HG03520 (cell line): ENCODE results near the gene HMG20B.

Experiments used
- ATAC-seq: cut with Tn5 transposase; IDR thresholded peaks from one replicate; pipeline ENCODE4 v1.9.1; 2021; ENCODE audit warnings: mild to moderate bottlenecking, moderate library complexity; ENCODE audit not compliant: unreplicated experiment

The HMG20B gene

DNA sequence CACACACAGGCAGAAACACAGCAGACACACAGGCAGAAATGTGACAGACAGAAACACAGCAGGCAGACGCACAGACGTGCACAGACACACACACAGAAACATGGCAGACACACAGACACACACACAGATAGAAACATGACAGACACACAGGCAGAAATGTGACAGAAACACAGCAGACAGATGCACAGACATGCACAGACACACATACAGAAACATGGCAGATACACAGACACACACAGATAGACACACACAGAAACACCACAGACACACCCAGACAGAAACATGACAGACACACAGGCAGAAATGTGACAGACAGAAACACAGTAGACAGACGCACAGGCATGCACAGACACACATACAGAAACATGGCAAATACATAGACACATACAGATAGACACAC lies 32.6 kb downstream of the HMG20B start:
- ATAC-seq: no peak

DNA sequence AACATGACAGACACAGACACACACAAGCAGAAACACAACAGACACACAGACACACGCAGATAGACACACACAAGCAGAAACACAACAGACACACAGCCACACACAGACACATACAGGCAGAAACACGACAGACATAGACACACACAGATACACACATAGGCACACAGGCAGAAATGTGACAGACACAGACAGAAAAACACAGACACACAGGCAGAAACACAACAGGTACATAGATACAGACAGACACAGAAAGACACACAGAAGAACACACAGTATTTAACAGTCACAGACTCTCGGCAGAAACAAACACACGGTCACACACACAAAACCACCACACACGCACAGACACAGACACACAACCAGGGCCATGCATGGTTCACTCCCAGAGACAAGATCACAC lies 33.0 kb downstream of the HMG20B start:
- no peak for ATAC-seq

DNA sequence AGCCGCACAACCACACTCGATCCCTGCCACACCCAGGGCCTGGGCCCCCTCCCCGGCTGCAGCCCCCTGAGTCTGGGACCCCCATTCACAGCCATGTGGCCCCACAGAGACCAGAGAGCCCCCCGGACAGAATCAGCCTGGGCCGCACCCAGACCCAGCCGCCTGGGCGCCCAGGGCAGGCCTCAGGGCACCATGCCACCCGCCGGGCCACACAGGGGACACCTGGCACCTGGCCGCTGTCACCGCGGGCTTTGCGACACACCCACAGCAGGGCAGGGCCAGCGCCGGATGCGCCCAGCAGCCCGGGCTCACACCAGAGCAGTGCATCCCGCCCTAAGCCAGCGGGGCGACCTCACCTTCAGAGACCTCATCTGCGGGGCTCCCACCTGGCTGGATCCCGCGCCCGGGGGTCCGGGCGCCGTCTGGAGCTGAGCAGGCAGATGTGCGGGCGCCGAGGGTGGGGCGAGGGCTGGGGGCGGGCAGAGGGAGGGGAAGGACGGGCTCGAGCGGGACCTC lies 33.5 kb downstream of the HMG20B start:
- ATAC-seq: no peak

DNA sequence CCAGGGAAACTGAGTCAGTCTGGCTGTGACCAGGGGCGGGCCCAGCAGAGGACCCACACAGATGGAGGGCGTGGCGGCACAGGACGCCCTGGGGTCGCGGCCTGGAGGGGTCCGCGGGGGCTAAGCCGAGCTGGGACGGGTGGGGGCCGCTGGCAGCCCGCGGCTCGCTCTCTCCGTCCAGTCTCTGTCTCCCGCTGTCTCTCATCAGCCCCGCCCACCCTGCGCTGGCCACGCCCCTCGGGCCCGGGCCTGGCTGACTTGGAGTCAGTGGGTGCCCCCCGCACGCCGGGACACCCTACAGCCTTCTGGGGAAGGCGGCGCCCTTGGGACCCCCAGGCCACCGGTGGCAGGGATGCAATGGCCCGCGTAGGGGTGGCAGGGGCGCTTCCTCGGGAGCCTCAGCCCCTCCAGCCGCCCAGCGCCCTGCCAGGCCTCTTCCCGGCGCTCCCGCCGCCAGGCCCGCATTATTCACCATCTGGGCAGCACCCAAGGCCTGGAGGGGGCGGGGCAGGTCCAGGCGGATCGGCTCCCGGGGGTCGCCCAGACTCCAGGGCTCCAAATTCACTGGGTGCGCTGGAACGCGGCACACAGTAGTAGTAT lies 34.0 kb downstream of the HMG20B start, which contains the start of gene TBXA2R:
TSS of gene TBXA2R (minus strand) at position 186 of the 600 bp plus-strand sequence. CDS start 6,241 bp downstream, outside the sequence.
- no peak for ATAC-seq

- ATAC-seq: no peak
Measured at GRCh38 chr19:3607303-3608078, 34.7 kb downstream of the HMG20B start.

DNA sequence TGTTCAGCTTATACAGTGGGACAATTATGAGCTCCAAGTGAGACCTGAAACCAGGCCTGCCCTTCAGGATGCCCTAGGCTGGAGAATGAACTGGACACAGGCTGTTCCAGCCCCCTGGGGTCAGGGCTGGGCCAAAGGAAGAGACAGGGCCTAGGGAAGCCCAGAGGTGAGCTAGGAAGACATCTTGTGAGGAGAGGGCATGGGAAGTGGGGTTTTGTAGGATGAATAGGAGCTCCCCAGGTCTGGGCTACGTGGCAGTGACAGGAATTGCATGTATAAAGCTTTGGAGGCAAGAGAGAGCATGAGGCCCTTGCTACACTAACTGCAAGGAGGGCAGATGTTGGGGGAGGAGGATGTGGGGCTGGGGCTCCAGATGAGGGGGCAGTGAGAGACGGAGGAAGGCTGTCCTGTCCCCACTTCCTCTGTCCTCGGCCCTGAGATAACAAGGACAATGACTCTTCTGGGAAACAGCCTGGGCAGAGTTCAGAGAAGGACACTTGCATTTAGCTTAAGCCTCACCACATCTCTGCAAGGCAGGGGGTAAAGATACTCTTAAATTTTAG lies 35.4 kb downstream of the HMG20B start:
- ATAC-seq: no peak

- no peak for ATAC-seq
Measured at GRCh38 chr19:3608750-3609322, 36.1 kb downstream of the HMG20B start.

DNA sequence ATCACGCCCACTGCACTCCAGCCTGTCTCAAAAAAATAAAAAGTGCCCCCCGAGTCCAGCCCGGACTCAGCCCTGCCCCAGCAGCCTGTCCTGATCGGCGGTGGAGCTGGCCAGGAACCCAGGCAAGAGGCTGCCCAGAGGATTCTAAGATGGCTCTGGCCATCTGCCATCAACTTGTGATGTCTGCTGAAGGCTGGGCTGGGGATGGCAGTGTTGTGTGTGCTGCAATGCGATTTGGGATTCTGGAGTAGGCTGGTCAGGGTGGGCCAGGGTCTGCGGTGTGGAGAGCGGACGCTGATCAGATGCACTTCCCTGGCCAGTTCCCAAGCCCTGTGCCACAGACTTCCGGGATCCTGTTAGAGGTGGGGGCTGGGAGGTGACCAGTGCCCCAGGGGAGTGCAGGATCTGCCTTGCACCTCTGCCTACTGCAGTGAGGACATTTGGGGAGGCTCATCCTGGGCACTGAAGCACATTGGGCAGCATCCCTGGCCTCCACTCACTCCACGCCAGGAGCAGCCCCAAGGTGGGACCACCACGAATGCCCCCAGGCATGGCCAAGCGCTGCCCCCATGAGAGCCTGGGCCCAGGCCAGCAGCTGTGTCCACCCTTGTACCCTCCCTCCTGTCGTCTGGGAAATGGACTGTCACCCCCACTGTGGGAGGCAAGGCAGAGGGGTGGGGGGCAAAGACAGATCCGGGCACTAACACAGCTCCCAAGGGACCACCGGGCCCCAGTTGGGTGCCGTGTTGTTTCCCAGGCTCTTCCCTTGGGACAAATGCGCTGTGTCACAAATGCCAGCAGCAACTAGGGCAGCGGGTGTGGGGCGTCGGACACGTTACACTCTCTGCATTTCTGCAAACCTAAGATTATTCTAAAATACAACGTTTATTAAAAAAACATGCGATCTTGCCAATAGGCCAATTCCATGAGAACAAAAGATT lies 37.3 kb downstream of the HMG20B start:
- ATAC-seq: no peak

DNA sequence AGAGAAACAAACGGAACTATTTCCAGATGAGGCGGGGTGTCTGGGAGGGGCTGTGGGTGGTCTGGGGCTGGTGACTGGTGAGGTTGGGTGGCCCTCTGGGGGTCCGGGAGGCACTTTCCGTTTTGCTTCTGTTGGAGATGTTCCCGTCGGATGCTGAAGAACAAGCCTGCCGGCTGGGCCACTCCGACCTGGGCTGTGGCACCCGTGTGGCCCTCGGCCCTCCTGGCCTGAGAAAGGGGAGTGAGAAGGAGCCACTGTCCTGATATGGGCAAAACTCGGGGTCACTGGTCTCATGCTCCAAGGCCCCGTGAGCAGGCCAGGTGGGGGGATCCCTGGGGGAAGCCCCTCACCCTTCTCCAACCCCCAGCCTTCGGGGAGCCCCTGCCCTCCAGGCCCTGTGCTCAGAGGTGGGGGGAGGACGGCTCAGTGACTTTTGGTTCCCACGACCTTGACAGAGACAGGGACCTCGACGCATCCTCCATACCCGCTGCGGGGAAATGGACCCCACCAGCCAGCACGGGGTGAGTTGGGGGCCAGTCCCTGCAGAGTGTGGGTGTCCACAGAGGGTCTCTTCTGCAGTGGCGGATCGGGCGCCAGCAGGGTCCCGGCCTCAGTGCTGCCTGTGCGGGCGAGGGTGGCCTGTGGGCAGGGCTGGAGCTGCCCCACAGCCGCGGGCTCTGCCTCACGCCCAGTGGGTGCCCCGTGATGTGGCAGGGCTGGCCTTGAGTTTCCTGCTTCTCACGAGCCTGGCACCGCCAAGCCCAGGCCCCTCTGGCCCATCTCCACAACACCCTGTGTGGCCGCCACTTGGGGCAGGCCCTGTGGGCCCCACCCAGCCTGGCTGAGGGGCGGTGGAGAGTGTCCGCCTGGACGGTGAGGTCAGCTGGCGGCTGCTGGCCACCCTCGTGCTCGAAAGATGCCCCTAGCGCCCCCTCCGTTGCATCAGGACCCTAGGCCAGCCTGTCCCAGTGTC lies 38.3 kb downstream of the HMG20B start:
- ATAC-seq: no peak

- no peak for ATAC-seq
Measured at GRCh38 chr19:3611841-3612240, 39.1 kb downstream of the HMG20B start.

GRCh38 chr19:3612330-3612729 lies 39.6 kb downstream of the HMG20B start:
- ATAC-seq: no peak

GRCh38 chr19:3612901-3613741 lies 40.4 kb downstream of the HMG20B start:
- ATAC-seq: no peak

GRCh38 chr19:3613818-3614661 lies 41.3 kb downstream of the HMG20B start:
- ATAC-seq: no peak

DNA sequence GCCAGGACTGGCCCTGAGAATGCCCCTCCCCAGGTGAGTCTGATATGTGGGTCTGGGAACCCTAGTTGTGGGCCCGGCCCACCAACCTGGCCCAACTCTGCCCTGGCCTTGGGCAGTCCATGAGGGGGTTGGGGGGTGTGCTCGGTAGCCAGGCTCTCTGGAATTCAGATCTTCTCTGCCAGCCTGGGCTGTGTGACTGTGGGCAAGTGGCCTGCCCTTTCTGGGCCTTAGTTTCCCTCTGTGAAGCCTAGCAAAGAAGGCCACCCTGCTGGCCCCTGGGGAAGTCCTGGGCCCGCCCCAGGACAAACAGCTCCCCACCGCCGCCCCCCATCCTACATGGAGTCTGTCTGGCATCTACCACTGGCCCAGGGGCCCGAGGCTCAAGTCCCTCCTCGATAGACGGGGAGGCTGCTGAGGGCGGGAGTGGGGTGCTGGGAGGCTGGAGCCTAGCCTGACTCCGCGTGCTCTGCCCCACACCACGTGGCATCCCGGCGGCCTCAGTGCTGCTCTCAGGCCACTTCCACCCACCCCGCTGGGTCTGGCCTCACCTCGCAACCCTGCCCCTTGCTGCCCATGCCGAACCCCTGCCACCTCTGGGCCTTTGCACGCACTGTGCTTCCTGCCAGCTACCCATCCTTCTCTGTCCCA lies 42.2 kb downstream of the HMG20B start:
- ATAC-seq: no peak

GRCh38 chr19:3615524-3616135 lies 42.9 kb downstream of the HMG20B start:
- ATAC-seq: no peak

GRCh38 chr19:3617463-3617862 lies 44.7 kb downstream of the HMG20B start:
- ATAC-seq: no peak
